Measurements from ENCODE around the gene PCDHB5. TPM values are rescaled to one million over a fixed set of nuclear protein-coding genes. Genes with fewer than 3 reads are reported as not detected.
"Not testable (repeated sequence)": the region's sequence is repeated elsewhere in the genome, so short reads cannot be mapped to it uniquely, and the experiment has no call there.

The PCDHB5 gene
- total and polyA plus RNA-seq, 9 donors, result 2.7 to 4.6 (median 3.4) TPM

GRCh38 chr5:141150993-141151325 is 16.0 kb downstream of the PCDHB5 start:
- no peaks in the 10 kb centered on the region for H3K4me1 ChIP-seq (ENCODE audit: control insufficient read depth, insufficient read depth, low read length)
- H3K27ac ChIP-seq (ENCODE audit: low read length), result no peak overlapping the region
- no peaks in the 10 kb centered on the region for H3K36me3 ChIP-seq (ENCODE audit: control insufficient read depth, insufficient read depth, low read length)
- peaks cover 29% of the 10 kb centered on the region for H3K9me3 ChIP-seq (replicated peaks; ENCODE audit: control insufficient read depth, low read depth, low read length)
- H3K4me3 ChIP-seq (ENCODE audit: low read length), result no peak overlapping the region
- WGBS (ENCODE audit: insufficient coverage), result 41% methylated on average over 7 of the region's 13 CpGs
- peaks cover 11% of the 10 kb centered on the region for H3K27me3 ChIP-seq (ENCODE audit: control insufficient read depth, insufficient read depth, low read length)
- no peak for DNase-seq

- H3K27ac ChIP-seq (ENCODE audit: low read length); H3K4me3 ChIP-seq (ENCODE audit: low read length); DNase-seq; H3K36me3 ChIP-seq (ENCODE audit: control insufficient read depth, insufficient read depth, low read length); H3K4me1 ChIP-seq (ENCODE audit: control insufficient read depth, insufficient read depth, low read length): not testable (repeated sequence)
- H3K9me3 ChIP-seq (replicated peaks; ENCODE audit: control insufficient read depth, low read depth, low read length), result peaks cover 36% of the 10 kb centered on the region
- WGBS (ENCODE audit: insufficient coverage), result 37% methylated on average over 17 of the region's 41 CpGs
- H3K27me3 ChIP-seq (ENCODE audit: control insufficient read depth, insufficient read depth, low read length), result peaks cover 16% of the 10 kb centered on the region
Measured at GRCh38 chr5:141151632-141152031, 16.6 kb downstream of the PCDHB5 start.

GRCh38 chr5:141152096-141152495 is 17.1 kb downstream of the PCDHB5 start:
- not testable (repeated sequence) for H3K4me3 ChIP-seq (ENCODE audit: low read length); H3K4me1 ChIP-seq (ENCODE audit: control insufficient read depth, insufficient read depth, low read length); H3K36me3 ChIP-seq (ENCODE audit: control insufficient read depth, insufficient read depth, low read length); H3K27ac ChIP-seq (ENCODE audit: low read length); DNase-seq
- peaks cover 17% of the 10 kb centered on the region for H3K27me3 ChIP-seq (ENCODE audit: control insufficient read depth, insufficient read depth, low read length)
- 25% methylated on average over 28 of the region's 36 CpGs for WGBS (ENCODE audit: insufficient coverage)
- H3K9me3 ChIP-seq (replicated peaks; ENCODE audit: control insufficient read depth, low read depth, low read length), result peaks cover 40% of the 10 kb centered on the region

GRCh38 chr5:141155540-141156374 is 20.8 kb downstream of the PCDHB5 start:
- no peak overlapping the region for H3K27ac ChIP-seq (ENCODE audit: low read length)
- peaks cover 36% of the 10 kb centered on the region for H3K9me3 ChIP-seq (replicated peaks; ENCODE audit: control insufficient read depth, low read depth, low read length)
- no peaks in the 10 kb centered on the region for H3K36me3 ChIP-seq (ENCODE audit: control insufficient read depth, insufficient read depth, low read length)
- H3K27me3 ChIP-seq (ENCODE audit: control insufficient read depth, insufficient read depth, low read length), result peaks cover 18% of the 10 kb centered on the region
- H3K4me1 ChIP-seq (ENCODE audit: control insufficient read depth, insufficient read depth, low read length), result no peaks in the 10 kb centered on the region
- no peak overlapping the region for H3K4me3 ChIP-seq (ENCODE audit: low read length)
- 30% methylated on average over 10 of the region's 21 CpGs for WGBS (ENCODE audit: insufficient coverage)
- DNase-seq, result no peak

GRCh38 chr5:141157356-141157755 is 22.4 kb downstream of the PCDHB5 start:
- H3K27me3 ChIP-seq (ENCODE audit: control insufficient read depth, insufficient read depth, low read length), result peaks cover 11% of the 10 kb centered on the region
- H3K9me3 ChIP-seq (replicated peaks; ENCODE audit: control insufficient read depth, low read depth, low read length), result peaks cover 29% of the 10 kb centered on the region
- not testable (repeated sequence) for H3K36me3 ChIP-seq (ENCODE audit: control insufficient read depth, insufficient read depth, low read length); H3K4me1 ChIP-seq (ENCODE audit: control insufficient read depth, insufficient read depth, low read length); DNase-seq; H3K4me3 ChIP-seq (ENCODE audit: low read length); H3K27ac ChIP-seq (ENCODE audit: low read length)
- 30% methylated on average over 19 of the region's 38 CpGs for WGBS (ENCODE audit: insufficient coverage)

GRCh38 chr5:141157901-141158300 is 22.9 kb downstream of the PCDHB5 start:
- H3K4me1 ChIP-seq (ENCODE audit: control insufficient read depth, insufficient read depth, low read length); H3K27ac ChIP-seq (ENCODE audit: low read length); H3K36me3 ChIP-seq (ENCODE audit: control insufficient read depth, insufficient read depth, low read length); H3K4me3 ChIP-seq (ENCODE audit: low read length); DNase-seq: not testable (repeated sequence)
- 24% methylated on average over 25 of the region's 28 CpGs for WGBS (ENCODE audit: insufficient coverage)
- peaks cover 11% of the 10 kb centered on the region for H3K27me3 ChIP-seq (ENCODE audit: control insufficient read depth, insufficient read depth, low read length)
- peaks cover 30% of the 10 kb centered on the region for H3K9me3 ChIP-seq (replicated peaks; ENCODE audit: control insufficient read depth, low read depth, low read length)

GRCh38 chr5:141172381-141173204 is 37.6 kb downstream of the PCDHB5 start, which contains the start of gene PCDHB7:
TSS of gene PCDHB7 (plus strand) at chr5:141172644. CDS start at chr5:141172836, 192 bp downstream.
- 36% methylated on average over 12 of the region's 20 CpGs for WGBS (ENCODE audit: insufficient coverage)
- Histone ChIP-seq H3K36me3 (ENCODE audit: control insufficient read depth, insufficient read depth, low read length) (no peaks in the 10 kb centered on the region), H3K27me3 (ENCODE audit: control insufficient read depth, insufficient read depth, low read length) (peaks cover 13% of the 10 kb centered on the region), H3K27ac (ENCODE audit: low read length) (no peak within 1 kb of the TSS), H3K4me1 (ENCODE audit: control insufficient read depth, insufficient read depth, low read length) (no peaks in the 10 kb centered on the region), H3K4me3 (ENCODE audit: low read length) (peak within 1 kb of the TSS; percentile 14), H3K9me3 (replicated peaks; ENCODE audit: control insufficient read depth, low read depth, low read length) (peaks cover 19% of the 10 kb centered on the region)
- peak; percentile 40 for DNase-seq

- WGBS (ENCODE audit: insufficient coverage), result 34% methylated on average over 64 of the region's 79 CpGs
- H3K4me1 ChIP-seq (ENCODE audit: control insufficient read depth, insufficient read depth, low read length); H3K4me3 ChIP-seq (ENCODE audit: low read length); DNase-seq; H3K36me3 ChIP-seq (ENCODE audit: control insufficient read depth, insufficient read depth, low read length); H3K27ac ChIP-seq (ENCODE audit: low read length): not testable (repeated sequence)
- H3K9me3 ChIP-seq (replicated peaks; ENCODE audit: control insufficient read depth, low read depth, low read length), result peaks cover 19% of the 10 kb centered on the region
- peaks cover 13% of the 10 kb centered on the region for H3K27me3 ChIP-seq (ENCODE audit: control insufficient read depth, insufficient read depth, low read length)
Measured at GRCh38 chr5:141174291-141175104, 39.5 kb downstream of the PCDHB5 start.

- peaks cover 22% of the 10 kb centered on the region for H3K9me3 ChIP-seq (replicated peaks; ENCODE audit: control insufficient read depth, low read depth, low read length)
- H3K36me3 ChIP-seq (ENCODE audit: control insufficient read depth, insufficient read depth, low read length), result no peaks in the 10 kb centered on the region
- H3K27me3 ChIP-seq (ENCODE audit: control insufficient read depth, insufficient read depth, low read length), result peaks cover 16% of the 10 kb centered on the region
- no CpG with 5 or more reads among the region's 1 CpG for WGBS (ENCODE audit: insufficient coverage)
- H3K4me3 ChIP-seq (ENCODE audit: low read length), result no peak overlapping the region
- H3K4me1 ChIP-seq (ENCODE audit: control insufficient read depth, insufficient read depth, low read length), result no peaks in the 10 kb centered on the region
- H3K27ac ChIP-seq (ENCODE audit: low read length), result no peak overlapping the region
- DNase-seq, result no peak
Measured at GRCh38 chr5:141175933-141176332, 40.9 kb downstream of the PCDHB5 start.
